Stomach (tissue), 4 donors: Measurements from ENCODE around the gene SLC22A1.

Experiments
- CTCF ChIP-seq, 7 experiments: fragments of 450-650 bp in 4 of 7; fragments of 200-600 bp in 3 of 7; sonication (generic) in 3 of 7; IDR thresholded peaks; one replicate each; pipeline ENCODE4 v1.5.1; 2016 to 2019; ENCODE audit warnings: antibody characterized with exemption in 7 of 7, control low read depth in 2 of 7, mild to moderate bottlenecking in 1 of 7
- POLR2A ChIP-seq, 4 donors: fragments of 450-650 bp; IDR thresholded peaks; one replicate each; pipeline ENCODE4 v1.6.1; 2016; ENCODE audit warnings: antibody characterized with exemption in 4 of 4, control low read depth in 2 of 4, mild to moderate bottlenecking in 1 of 4, moderate library complexity in 1 of 4

DNA sequence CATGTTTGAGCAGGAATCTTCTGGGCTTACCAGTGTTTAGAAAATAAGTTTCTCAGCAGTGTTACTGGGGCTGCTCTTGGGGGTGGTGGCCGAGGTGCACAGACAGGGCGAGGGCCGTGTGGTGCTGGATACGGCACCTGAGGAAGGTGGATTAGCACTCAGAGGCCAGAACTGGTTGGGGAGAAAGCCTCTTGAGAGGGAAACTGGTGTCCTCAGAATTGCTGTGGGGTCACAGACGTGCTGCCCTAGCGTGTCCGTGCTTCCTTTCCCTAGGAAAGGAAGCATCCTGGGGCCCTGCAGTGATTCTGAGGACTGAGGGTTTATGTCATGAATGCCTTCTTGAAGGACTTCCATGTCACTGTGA lies 32.1 kb upstream of the SLC22A1 start:
- TF ChIP-seq CTCF (IDR thresholded peaks at IDR 0.05) = no peak
- no peak for TF ChIP-seq POLR2A (IDR thresholded peaks at IDR 0.05)
